Measurements from ENCODE around the gene SLC15A3.

- TF ChIP-seq, protein P1, sequence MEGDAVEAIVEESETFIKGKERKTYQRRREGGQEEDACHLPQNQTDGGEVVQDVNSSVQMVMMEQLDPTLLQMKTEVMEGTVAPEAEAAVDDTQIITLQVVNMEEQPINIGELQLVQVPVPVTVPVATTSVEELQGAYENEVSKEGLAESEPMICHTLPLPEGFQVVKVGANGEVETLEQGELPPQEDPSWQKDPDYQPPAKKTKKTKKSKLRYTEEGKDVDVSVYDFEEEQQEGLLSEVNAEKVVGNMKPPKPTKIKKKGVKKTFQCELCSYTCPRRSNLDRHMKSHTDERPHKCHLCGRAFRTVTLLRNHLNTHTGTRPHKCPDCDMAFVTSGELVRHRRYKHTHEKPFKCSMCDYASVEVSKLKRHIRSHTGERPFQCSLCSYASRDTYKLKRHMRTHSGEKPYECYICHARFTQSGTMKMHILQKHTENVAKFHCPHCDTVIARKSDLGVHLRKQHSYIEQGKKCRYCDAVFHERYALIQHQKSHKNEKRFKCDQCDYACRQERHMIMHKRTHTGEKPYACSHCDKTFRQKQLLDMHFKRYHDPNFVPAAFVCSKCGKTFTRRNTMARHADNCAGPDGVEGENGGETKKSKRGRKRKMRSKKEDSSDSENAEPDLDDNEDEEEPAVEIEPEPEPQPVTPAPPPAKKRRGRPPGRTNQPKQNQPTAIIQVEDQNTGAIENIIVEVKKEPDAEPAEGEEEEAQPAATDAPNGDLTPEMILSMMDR (conservative IDR thresholded peaks at IDR 0.05) = no peak
- no peak for TF ChIP-seq EZH2 (IDR thresholded peaks at IDR 0.05; ENCODE audit: low read depth)
Measured at GRCh38 chr11:60981515-60981914, 29.5 kb upstream of the SLC15A3 start.

All from PC-9 (cell line).